ENCODE results near the gene ABLIM3. TPM values are rescaled to one million over a fixed set of nuclear protein-coding genes. Genes with fewer than 3 reads are reported as not detected.

The ABLIM3 gene
- total and polyA plus RNA-seq, 2 experiments from 2014 or later = 7.3 to 7.8 TPM

DNA sequence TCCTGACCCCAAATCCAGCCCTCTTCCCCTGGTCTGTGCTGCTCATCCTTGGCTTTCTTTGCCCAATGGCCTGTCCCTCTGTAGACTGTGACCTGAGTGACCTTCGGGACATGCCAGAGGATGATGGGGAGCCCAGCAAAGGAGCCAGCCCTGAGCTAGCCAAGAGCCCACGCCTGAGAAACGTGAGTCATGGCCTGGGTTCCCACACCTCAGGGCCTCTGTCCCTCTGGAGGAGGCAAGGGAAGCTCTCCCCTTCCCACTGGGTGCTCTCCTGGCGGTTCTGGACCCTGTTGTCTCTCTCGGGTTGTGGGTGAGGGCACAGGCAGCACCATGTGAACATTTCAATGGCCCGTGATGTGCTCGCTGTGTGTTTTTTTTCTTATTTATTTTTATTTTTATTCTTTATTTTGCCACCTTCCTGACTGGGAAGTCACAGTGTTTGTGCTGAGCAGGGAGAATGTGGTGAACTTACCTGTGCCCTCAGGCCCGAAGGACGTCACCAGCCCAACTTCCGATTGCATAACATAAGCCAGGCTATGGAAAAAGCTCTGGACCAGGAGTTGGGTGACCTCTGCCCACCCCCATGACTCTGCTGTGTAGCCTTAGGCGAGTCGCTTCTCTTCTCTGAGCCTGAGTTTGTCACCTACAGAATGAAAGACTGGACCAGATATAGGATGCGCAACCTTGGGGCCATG, 159.9 kb downstream of the ABLIM3 start:
- Histone ChIP-seq H3K27ac (no peak overlapping the region), H4K20me1 (ENCODE audit: insufficient read depth, poor library complexity, severe bottlenecking) (no peaks in the 10 kb centered on the region), H3K79me2 (no peaks in the 10 kb centered on the region), H2AFZ (no peak overlapping the region), H3K4me2 (no peak overlapping the region), H3K9me2 (replicated peaks; ENCODE audit: insufficient read depth) (no peaks in the 10 kb centered on the region), H3K36me3 (replicated peaks; ENCODE audit: insufficient read depth, low read depth) (no peaks in the 10 kb centered on the region), H3K4me1 (ENCODE audit: insufficient read depth) (peaks cover 13% of the 10 kb centered on the region), H3K4me3 (no peak overlapping the region), H3K27me3 (no peaks in the 10 kb centered on the region), H3K9me3 (ENCODE audit: low read depth) (no peaks in the 10 kb centered on the region)
- no peak for TF ChIP-seq EZH2 (IDR thresholded peaks at IDR 0.05; ENCODE audit: borderline replicate concordance)
- no peak for TF ChIP-seq EZH2phosphoT487 (IDR thresholded peaks at IDR 0.05; ENCODE audit: low read depth, severe bottlenecking, unreplicated experiment)
- TF ChIP-seq, protein P1, sequence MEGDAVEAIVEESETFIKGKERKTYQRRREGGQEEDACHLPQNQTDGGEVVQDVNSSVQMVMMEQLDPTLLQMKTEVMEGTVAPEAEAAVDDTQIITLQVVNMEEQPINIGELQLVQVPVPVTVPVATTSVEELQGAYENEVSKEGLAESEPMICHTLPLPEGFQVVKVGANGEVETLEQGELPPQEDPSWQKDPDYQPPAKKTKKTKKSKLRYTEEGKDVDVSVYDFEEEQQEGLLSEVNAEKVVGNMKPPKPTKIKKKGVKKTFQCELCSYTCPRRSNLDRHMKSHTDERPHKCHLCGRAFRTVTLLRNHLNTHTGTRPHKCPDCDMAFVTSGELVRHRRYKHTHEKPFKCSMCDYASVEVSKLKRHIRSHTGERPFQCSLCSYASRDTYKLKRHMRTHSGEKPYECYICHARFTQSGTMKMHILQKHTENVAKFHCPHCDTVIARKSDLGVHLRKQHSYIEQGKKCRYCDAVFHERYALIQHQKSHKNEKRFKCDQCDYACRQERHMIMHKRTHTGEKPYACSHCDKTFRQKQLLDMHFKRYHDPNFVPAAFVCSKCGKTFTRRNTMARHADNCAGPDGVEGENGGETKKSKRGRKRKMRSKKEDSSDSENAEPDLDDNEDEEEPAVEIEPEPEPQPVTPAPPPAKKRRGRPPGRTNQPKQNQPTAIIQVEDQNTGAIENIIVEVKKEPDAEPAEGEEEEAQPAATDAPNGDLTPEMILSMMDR (IDR thresholded peaks at IDR 0.05; ENCODE audit: poor library complexity) = no peak
- DNase-seq (ENCODE audit: low spot score) = no peak
- WGBS (ENCODE audit: low lambda C conversion rate, missing lambda C conversion rate) = 90% methylated on average over 13 of the region's 13 CpGs

DNA sequence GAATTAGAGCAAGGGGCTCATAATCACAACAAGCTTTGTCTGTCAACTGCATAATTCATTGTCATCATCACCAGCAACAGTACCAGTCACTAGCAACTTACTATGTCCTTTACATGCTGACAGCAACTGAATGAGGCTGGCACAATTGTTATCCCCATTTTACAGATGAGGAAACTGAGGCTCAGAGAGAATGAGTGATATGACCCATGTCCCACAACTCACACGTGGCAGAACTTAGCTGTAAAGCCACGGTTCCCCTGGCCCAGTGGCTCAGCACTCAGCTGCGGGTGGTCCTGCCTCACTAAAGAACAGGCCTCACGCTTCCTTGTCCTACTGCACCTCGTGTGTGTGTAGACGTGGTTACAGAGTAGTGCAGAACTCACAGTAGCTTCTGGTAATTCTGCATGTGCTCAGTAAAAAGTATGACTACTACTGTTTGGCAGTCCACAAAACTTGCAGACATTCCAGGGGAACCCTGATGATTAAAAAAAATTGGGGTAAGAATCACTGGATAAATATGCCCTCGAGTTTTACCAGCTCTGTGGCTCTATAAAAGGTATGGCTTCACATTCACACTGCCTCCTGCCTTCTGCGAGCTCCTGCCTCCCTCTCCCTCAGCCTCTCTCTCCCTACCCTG, 160.6 kb downstream of the ABLIM3 start:
- Histone ChIP-seq H3K79me2 (no peaks in the 10 kb centered on the region), H3K36me3 (replicated peaks; ENCODE audit: insufficient read depth, low read depth) (no peaks in the 10 kb centered on the region), H2AFZ (no peak overlapping the region), H3K9me3 (ENCODE audit: low read depth) (no peaks in the 10 kb centered on the region), H3K27ac (no peak overlapping the region), H3K4me1 (ENCODE audit: insufficient read depth) (peaks cover 13% of the 10 kb centered on the region), H3K27me3 (no peaks in the 10 kb centered on the region), H4K20me1 (ENCODE audit: insufficient read depth, poor library complexity, severe bottlenecking) (no peaks in the 10 kb centered on the region), H3K4me3 (no peak overlapping the region), H3K9me2 (replicated peaks; ENCODE audit: insufficient read depth) (no peaks in the 10 kb centered on the region), H3K4me2 (no peak overlapping the region)
- TF ChIP-seq EZH2 (IDR thresholded peaks at IDR 0.05; ENCODE audit: borderline replicate concordance) = no peak
- TF ChIP-seq, protein P1 (IDR thresholded peaks at IDR 0.05; ENCODE audit: poor library complexity) = no peak
- TF ChIP-seq EZH2phosphoT487 (IDR thresholded peaks at IDR 0.05; ENCODE audit: low read depth, severe bottlenecking, unreplicated experiment) = no peak
- DNase-seq (ENCODE audit: low spot score) = no peak
- WGBS (ENCODE audit: low lambda C conversion rate, missing lambda C conversion rate) = 85% methylated on average over 8 of the region's 8 CpGs

DNA sequence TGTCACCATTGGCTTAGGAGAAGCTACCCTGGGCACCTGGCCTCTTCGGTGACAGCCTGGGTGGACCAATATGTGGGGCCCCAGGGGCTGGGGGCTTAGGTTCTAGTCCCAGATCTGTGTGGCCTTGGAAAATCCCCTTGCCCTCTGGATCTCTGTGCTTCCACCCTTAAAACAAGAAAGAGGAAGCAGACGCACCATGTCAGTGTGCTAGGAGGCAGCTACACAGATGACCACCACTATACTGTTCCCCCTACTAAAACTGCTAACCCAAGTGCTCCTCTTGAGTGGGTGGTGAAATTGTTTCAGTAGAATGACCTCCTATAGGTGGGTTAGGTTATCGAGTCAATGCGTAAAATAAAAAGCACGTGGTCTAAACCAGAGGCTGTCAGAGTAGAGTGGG, 161.3 kb downstream of the ABLIM3 start:
- WGBS (ENCODE audit: low lambda C conversion rate, missing lambda C conversion rate) = 93% methylated on average over 5 of the region's 5 CpGs
- no peaks in the 10 kb centered on the region for H3K27me3 ChIP-seq

More for the DNA sequence above, 161.3 kb downstream of the ABLIM3 start:
- H3K4me2 ChIP-seq = no peak overlapping the region
- no peaks in the 10 kb centered on the region for H3K9me3 ChIP-seq (ENCODE audit: low read depth)
- H3K4me1 ChIP-seq (ENCODE audit: insufficient read depth) = peaks cover 9% of the 10 kb centered on the region
- no peak overlapping the region for H3K27ac ChIP-seq
- no peaks in the 10 kb centered on the region for H3K36me3 ChIP-seq (replicated peaks; ENCODE audit: insufficient read depth, low read depth)
- H3K4me3 ChIP-seq = no peak overlapping the region
- H4K20me1 ChIP-seq (ENCODE audit: insufficient read depth, poor library complexity, severe bottlenecking) = no peaks in the 10 kb centered on the region
- no peak for DNase-seq (ENCODE audit: low spot score)
- H3K79me2 ChIP-seq = no peaks in the 10 kb centered on the region
- TF ChIP-seq EZH2phosphoT487 (IDR thresholded peaks at IDR 0.05; ENCODE audit: low read depth, severe bottlenecking, unreplicated experiment) (no peak), EZH2 (IDR thresholded peaks at IDR 0.05; ENCODE audit: borderline replicate concordance) (no peak)
- TF ChIP-seq, protein P1 (IDR thresholded peaks at IDR 0.05; ENCODE audit: poor library complexity) = no peak
- no peak overlapping the region for H2AFZ ChIP-seq
- H3K9me2 ChIP-seq (replicated peaks; ENCODE audit: insufficient read depth) = no peaks in the 10 kb centered on the region

Data from hepatocyte (in vitro differentiated cells).